NT2/D1 (cell line): Measurements from ENCODE around the gene IRGM.

Experiments
- YY1 ChIP-seq: IDR thresholded peaks from 2 replicates; pipeline ENCODE4 v1.6.1; 2011; ENCODE audit not compliant: insufficient read length, insufficient read depth
- ZNF274 ChIP-seq: IDR thresholded peaks from 2 replicates; pipeline ENCODE4 v1.6.1; 2011; ENCODE audit warnings: mild to moderate bottlenecking, low read depth, low read length

DNA sequence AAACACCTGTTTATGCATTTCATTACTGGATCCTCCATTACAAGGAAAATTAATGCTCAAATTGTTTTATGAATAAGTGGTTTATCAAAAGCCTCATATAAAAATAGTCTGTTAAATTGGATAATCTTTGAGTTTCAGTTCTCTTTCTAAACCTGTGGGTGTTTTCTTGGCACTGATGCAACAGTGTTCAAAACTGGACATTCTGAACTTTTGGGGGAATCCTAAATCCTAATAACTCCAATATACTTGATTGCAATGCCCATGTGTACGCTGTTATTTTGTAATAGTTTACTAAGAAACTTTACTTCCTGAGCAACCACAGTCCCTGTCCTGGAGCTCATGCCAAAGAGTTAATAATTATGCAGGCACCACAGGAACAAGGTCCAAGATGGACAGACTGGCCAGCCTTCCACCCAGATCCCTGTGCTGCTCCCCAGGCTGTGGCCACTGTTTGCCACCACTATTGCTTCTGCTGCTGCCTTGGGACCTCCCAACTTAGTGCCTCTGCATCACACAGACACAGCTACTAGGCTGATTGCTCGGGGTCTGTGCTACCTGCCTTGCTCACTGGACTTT lies 14.0 kb downstream of the IRGM start:
- TF ChIP-seq YY1, result no peak
- no peak for TF ChIP-seq ZNF274
